NCI-H446 (cell line): ENCODE data around the gene BRD1.

Experiments used
- DNase-seq, 2 experiments: peaks; one replicate each; lab custom pipeline; 2025; lab: John Stamatoyannopoulos, UW

BRD1 gene

GRCh38 chr22:49751966-49752597 lies 75.6 kb downstream of the BRD1 start:
- DNase-seq, result no peak

- no peak for DNase-seq
Measured at GRCh38 chr22:49751318-49751965, 76.2 kb downstream of the BRD1 start.

GRCh38 chr22:49749885-49750510 lies 77.7 kb downstream of the BRD1 start:
- DNase-seq, result no peak

- DNase-seq, result no peak
Measured at GRCh38 chr22:49749227-49749626, 78.4 kb downstream of the BRD1 start.

GRCh38 chr22:49748514-49748913 lies 79.2 kb downstream of the BRD1 start:
- no peak for DNase-seq

- DNase-seq, result no peak
Measured at GRCh38 chr22:49747716-49748115, 80.0 kb downstream of the BRD1 start.

- no peak for DNase-seq
Measured at GRCh38 chr22:49747130-49747529, 80.5 kb downstream of the BRD1 start.

GRCh38 chr22:49746065-49746464 lies 81.6 kb downstream of the BRD1 start:
- no peak for DNase-seq

- no peak for DNase-seq
Measured at GRCh38 chr22:49740242-49740641, 87.4 kb downstream of the BRD1 start.

- no peak for DNase-seq
Measured at GRCh38 chr22:49739138-49739537, 88.5 kb downstream of the BRD1 start.

GRCh38 chr22:49738566-49738965 lies 89.1 kb downstream of the BRD1 start:
- no peak for DNase-seq

GRCh38 chr22:49738006-49738405 lies 89.7 kb downstream of the BRD1 start:
- no peak for DNase-seq

GRCh38 chr22:49737101-49737551 lies 90.5 kb downstream of the BRD1 start:
- DNase-seq, result no peak

- DNase-seq, result no peak
Measured at GRCh38 chr22:49736538-49736937, 91.1 kb downstream of the BRD1 start.

- DNase-seq, result no peak
Measured at GRCh38 chr22:49735901-49736421, 91.7 kb downstream of the BRD1 start.

- no peak for DNase-seq
Measured at GRCh38 chr22:49735411-49735900, 92.2 kb downstream of the BRD1 start.

GRCh38 chr22:49734882-49735281 lies 92.8 kb downstream of the BRD1 start:
- DNase-seq, result no peak

GRCh38 chr22:49734390-49734789 lies 93.3 kb downstream of the BRD1 start:
- no peak for DNase-seq

GRCh38 chr22:49733631-49734030 lies 94.0 kb downstream of the BRD1 start:
- DNase-seq, result no peak

- no peak for DNase-seq
Measured at GRCh38 chr22:49730656-49731055, 97.0 kb downstream of the BRD1 start.

GRCh38 chr22:49728570-49729271 lies 99.0 kb downstream of the BRD1 start:
- DNase-seq, result no peak

GRCh38 chr22:49727881-49728569 lies 99.6 kb downstream of the BRD1 start:
- no peak for DNase-seq
